Raji (cell line): ENCODE results near the gene AMACR.

Experiments
- POLR2A ChIP-seq: IDR thresholded peaks from 2 replicates; pipeline ENCODE4 v1.6.1; 2011; ENCODE audit warnings: low read depth, low read length, control low read depth; ENCODE audit not compliant: insufficient read depth

AMACR gene

GRCh38 chr5:33936381-33937016 is 71.4 kb downstream of the AMACR start, which contains the start of gene RXFP3:
Gene RXFP3, plus strand, starts transcription at chr5:33936386. Its CDS starts 355 bp downstream, at chr5:33936741.
- no peak for TF ChIP-seq POLR2A
